AG04449 (cell line): Measurements from ENCODE around the gene ATP6V0B.

Experiments
- CTCF ChIA-PET: fragments of 350-600 bp; formaldehyde crosslinking; extraction: SDS; loops from one replicate; lab custom pipeline; 2021; ENCODE audit warnings: antibody characterized with exemption; lab: Yijun Ruan, JAX
- POLR2A ChIA-PET: fragments of 400-600, 350-600 bp; formaldehyde crosslinking; extraction: SDS; loops from one replicate; lab custom pipeline; 2020; ENCODE audit warnings: antibody characterized with exemption, inconsistent platforms; lab: Yijun Ruan, JAX
- DNase-seq: peaks from one replicate; pipeline ENCODE4 v3.0.0-alpha.2; 2010; ENCODE audit warnings: low read depth, low spot score
- H3K4me3 ChIP-seq: 2 replicates; pipeline ENCODE4 v1.5.1; 2011; ENCODE audit warnings: low read depth, mild to moderate bottlenecking, control low read depth, low read length
- CTCF ChIP-seq: IDR thresholded peaks from one replicate; pipeline ENCODE4 v1.5.1; 2011; ENCODE audit warnings: mild to moderate bottlenecking, moderate library complexity, low read length, control low read depth, inconsistent platforms; ENCODE audit not compliant: insufficient read depth; ENCODE audit errors: missing control alignments

ATP6V0B gene

GRCh38 chr1:43969746-43970466 is 4.9 kb upstream of the ATP6V0B start, which contains the start of gene DPH2:
TSS of gene DPH2 (plus strand) at chr1:43970010. CDS start at chr1:43970176, 166 bp downstream.
- ChIA-PET POLR2A (interaction anchor here (0.6 to 1.0 kb wide), 2 partner anchors 9 to 838 kb away, joined by 4 read pairs; partner anchors contain the start of genes B4GALT2 and BTBD19), CTCF (interaction anchor here (1.0 to 8.7 kb wide), 5 partner anchors 11 to 205 kb away, joined by 3 to 71 read pairs (median 5); partner anchors contain the start of gene IPO13)
- peak within 1 kb of the TSS; percentile 97 for H3K4me3 ChIP-seq
- TF ChIP-seq CTCF: no peak
- DNase-seq: peak; percentile 78

- ChIA-PET POLR2A (no interaction called here), CTCF (interaction anchor here (1.0 to 8.7 kb wide), 4 partner anchors 23 to 205 kb away, joined by 3 to 71 read pairs (median 8); partner anchors contain the start of gene IPO13)
- DNase-seq: no peak
- no peak for TF ChIP-seq CTCF
- H3K4me3 ChIP-seq: peak overlapping the region; percentile 97
Observed at GRCh38 chr1:43970502-43970901, 4.3 kb upstream of the ATP6V0B start.

- H3K4me3 ChIP-seq: peak overlapping the region; percentile 97
- no peak for DNase-seq
- TF ChIP-seq CTCF: no peak
- CTCF ChIA-PET: interaction anchor here (1.0 to 8.7 kb wide), 4 partner anchors 24 to 206 kb away, joined by 3 to 71 read pairs (median 8); partner anchors contain the start of gene IPO13
- POLR2A ChIA-PET: no interaction called here
Observed at GRCh38 chr1:43970911-43971310, 3.8 kb upstream of the ATP6V0B start.

- CTCF ChIA-PET: interaction anchor here (1.4 to 8.7 kb wide), 5 partner anchors 24 to 206 kb away, joined by 4 to 71 read pairs (median 9); partner anchors contain the start of gene IPO13
- no peak for DNase-seq
- H3K4me3 ChIP-seq: no peak overlapping the region; the same call in 1 of the 2 replicates
- no peak for TF ChIP-seq CTCF
- POLR2A ChIA-PET: no interaction called here
Observed at GRCh38 chr1:43971336-43971980, 3.3 kb upstream of the ATP6V0B start.

GRCh38 chr1:43973981-43974442 is 748 bp upstream of the ATP6V0B start:
- peak overlapping the region; percentile 85 for H3K4me3 ChIP-seq
- DNase-seq: no peak
- TF ChIP-seq CTCF: no peak
- CTCF ChIA-PET: interaction anchor here (2.0 to 8.7 kb wide), 4 partner anchors 31 to 209 kb away, joined by 8 to 71 read pairs (median 14); partner anchors contain the start of gene ARTN
- POLR2A ChIA-PET: no interaction called here
